ENCODE data around the gene SMAD6. TPM values are rescaled to one million over a fixed set of nuclear protein-coding genes. Genes with fewer than 3 reads are reported as not detected.

Gene SMAD6
- total RNA-seq, 1 experiment from 2014 or later, result 8.9 TPM

DNA sequence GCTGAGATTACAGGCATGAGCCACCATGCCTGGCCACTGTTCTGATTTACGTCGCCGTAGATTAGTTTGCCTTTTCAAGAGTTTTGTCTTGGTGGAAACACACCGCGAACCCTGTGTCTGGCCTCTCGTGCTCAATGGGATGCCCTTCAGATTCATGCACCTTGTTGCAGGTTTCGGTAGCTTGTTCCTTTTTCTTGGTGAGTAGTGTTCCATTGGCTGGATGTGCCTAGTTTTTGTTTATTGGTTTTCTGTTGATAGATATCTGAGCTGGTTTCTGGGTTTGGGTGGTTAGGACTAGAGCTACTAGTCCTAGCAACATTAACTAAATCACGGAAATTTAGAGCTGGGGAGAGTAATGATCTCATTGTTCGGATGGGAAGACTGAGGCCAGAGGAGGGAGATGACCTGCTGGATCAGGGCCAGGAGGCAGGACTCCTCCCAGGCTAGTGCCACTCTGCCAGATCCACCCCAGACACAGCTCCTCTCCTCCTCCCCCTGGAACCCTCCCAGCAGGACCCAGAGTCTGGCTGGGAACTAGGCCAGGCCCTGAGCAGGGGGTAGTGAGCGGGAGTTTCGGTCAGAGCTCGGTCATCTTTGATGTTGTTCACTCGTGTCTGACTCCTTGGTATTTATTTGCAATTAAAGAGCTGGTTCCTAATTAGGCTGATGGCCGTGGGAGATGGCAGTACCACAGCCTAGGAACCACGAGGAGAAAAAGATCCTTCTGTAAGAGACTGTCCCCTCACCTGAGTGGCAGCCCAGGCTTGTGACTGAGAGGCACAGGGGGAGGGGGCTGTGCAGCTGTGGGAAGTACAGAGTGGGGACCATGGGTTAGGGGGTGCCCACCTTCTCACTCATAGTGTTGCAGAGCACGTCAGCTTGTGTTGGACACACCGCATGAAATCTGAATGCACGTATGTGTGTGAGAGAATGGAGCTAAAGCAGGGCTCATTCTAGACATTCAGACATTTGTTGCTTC, 73.4 kb downstream of the SMAD6 start:
- CTCF ChIA-PET, result interaction anchor here (1.4 to 2.8 kb wide), 4 partner anchors 14 to 157 kb away, joined by 4 to 15 read pairs (median 4); no protein-coding TSS in a partner anchor
- POLR2A ChIA-PET, result no interaction called here
- intact Hi-C loops (cut with micrococcal nuclease; ENCODE audit: unreplicated experiment), result loop anchor here (2.0 kb wide), 1 partner anchor 67 kb away; no protein-coding TSS in a partner anchor
- BruUV-seq (replicated peaks), result no TSS peak
- no peaks in the 10 kb centered on the region for H3K9me3 ChIP-seq
- H3K4me3 ChIP-seq (ENCODE audit: low read depth, low read length), result no peak overlapping the region
- Mint-ChIP-seq H3K9me3 (ENCODE audit: unreplicated experiment) (no peaks in the 10 kb centered on the region), H3K4me3 (ENCODE audit: unreplicated experiment) (no peak overlapping the region), H3K27me3 (ENCODE audit: insufficient read depth, unreplicated experiment) (no peaks in the 10 kb centered on the region), H3K36me3 (ENCODE audit: insufficient read depth, unreplicated experiment) (no peaks in the 10 kb centered on the region), H3K4me1 (ENCODE audit: low read depth, unreplicated experiment) (peaks cover 32% of the 10 kb centered on the region), H3K27ac (ENCODE audit: unreplicated experiment) (peak overlapping the region; percentile 95)
- H3K4me1 ChIP-seq, result peaks cover 63% of the 10 kb centered on the region
- TF ChIP-seq CTCF (IDR thresholded peaks at IDR 0.05; ENCODE audit: insufficient read depth in 1 of 2, low read depth in 1 of 2, low read length in 1 of 2, severe bottlenecking in 1 of 2, unreplicated experiment in 1 of 2), result no peak
- no peak for DNase-seq
- no peaks in the 10 kb centered on the region for H3K36me3 ChIP-seq (ENCODE audit: control insufficient read depth, insufficient read depth, low read length)
- H3K27me3 ChIP-seq (replicated peaks; ENCODE audit: control insufficient read depth, insufficient read depth, low read length), result no peaks in the 10 kb centered on the region

- Mint-ChIP-seq H3K36me3 (ENCODE audit: insufficient read depth, unreplicated experiment) (no peaks in the 10 kb centered on the region), H3K9me3 (ENCODE audit: unreplicated experiment) (no peaks in the 10 kb centered on the region), H3K4me1 (ENCODE audit: low read depth, unreplicated experiment) (peaks cover 20% of the 10 kb centered on the region), H3K4me3 (ENCODE audit: unreplicated experiment) (no peak overlapping the region), H3K27me3 (ENCODE audit: insufficient read depth, unreplicated experiment) (no peaks in the 10 kb centered on the region), H3K27ac (ENCODE audit: unreplicated experiment) (no peak overlapping the region)
- intact Hi-C loops (cut with micrococcal nuclease; ENCODE audit: unreplicated experiment), result no loop called here
- Histone ChIP-seq H3K9me3 (no peaks in the 10 kb centered on the region), H3K4me1 (peaks cover 49% of the 10 kb centered on the region), H3K4me3 (ENCODE audit: low read depth, low read length) (no peak overlapping the region), H3K36me3 (ENCODE audit: control insufficient read depth, insufficient read depth, low read length) (no peaks in the 10 kb centered on the region), H3K27me3 (replicated peaks; ENCODE audit: control insufficient read depth, insufficient read depth, low read length) (no peaks in the 10 kb centered on the region)
- BruUV-seq (replicated peaks), result no TSS peak
- ChIA-PET POLR2A (no interaction called here), CTCF (interaction anchor here (0.6 kb wide), 1 partner anchor 77 kb away, joined by 4 read pairs; no protein-coding TSS in a partner anchor)
- no peak for DNase-seq
- no peak for TF ChIP-seq CTCF (IDR thresholded peaks at IDR 0.05; ENCODE audit: insufficient read depth in 1 of 2, low read depth in 1 of 2, low read length in 1 of 2, severe bottlenecking in 1 of 2, unreplicated experiment in 1 of 2)
These were observed 75.0 kb downstream of the SMAD6 start for GRCh38 chr15:66777054-66777453.

DNA sequence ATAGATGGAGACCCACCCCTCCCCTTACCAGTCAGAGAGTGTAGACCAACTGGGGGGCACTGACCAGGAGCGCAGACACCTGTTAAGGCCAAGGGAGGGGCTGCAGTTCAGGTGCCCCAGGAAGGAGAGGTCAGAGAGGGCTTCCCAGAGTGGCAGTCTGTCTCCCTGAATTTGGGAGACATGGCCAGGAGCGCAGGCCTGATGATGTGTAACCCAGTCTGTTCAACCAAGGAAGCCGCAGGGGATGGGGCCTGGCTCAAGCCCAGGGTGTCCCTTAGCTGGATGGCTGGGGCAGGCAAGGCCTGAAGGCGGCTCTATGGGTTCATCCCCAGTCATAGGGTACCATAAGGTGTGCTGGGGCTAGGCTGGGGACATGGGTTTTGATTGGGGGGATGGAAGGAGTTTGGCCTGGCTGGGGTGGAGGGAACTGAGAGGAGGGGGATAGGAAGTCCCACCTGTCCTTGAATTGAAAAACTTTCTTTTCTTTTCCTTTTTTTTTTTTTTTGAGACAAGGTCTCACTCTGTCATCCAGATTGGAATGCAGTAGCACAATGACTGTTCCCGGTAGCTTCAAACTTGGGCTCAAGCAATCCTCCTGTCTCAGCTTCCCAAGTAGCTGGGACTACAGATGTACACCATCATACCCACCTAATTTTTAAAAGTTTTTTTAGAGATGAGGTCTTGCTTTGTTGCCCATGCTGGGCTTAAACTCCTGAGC, 75.7 kb downstream of the SMAD6 start:
- DNase-seq, result no peak
- Histone ChIP-seq H3K4me1 (peaks cover 42% of the 10 kb centered on the region), H3K4me3 (ENCODE audit: low read depth, low read length) (no peak overlapping the region), H3K36me3 (ENCODE audit: control insufficient read depth, insufficient read depth, low read length) (no peaks in the 10 kb centered on the region), H3K9me3 (no peaks in the 10 kb centered on the region), H3K27me3 (replicated peaks; ENCODE audit: control insufficient read depth, insufficient read depth, low read length) (no peaks in the 10 kb centered on the region)
- no peak for TF ChIP-seq CTCF (IDR thresholded peaks at IDR 0.05; ENCODE audit: insufficient read depth in 1 of 2, low read depth in 1 of 2, low read length in 1 of 2, severe bottlenecking in 1 of 2, unreplicated experiment in 1 of 2)
- Mint-ChIP-seq H3K9me3 (ENCODE audit: unreplicated experiment) (no peaks in the 10 kb centered on the region), H3K27ac (ENCODE audit: unreplicated experiment) (peak overlapping the region; percentile 30), H3K36me3 (ENCODE audit: insufficient read depth, unreplicated experiment) (no peaks in the 10 kb centered on the region), H3K4me3 (ENCODE audit: unreplicated experiment) (no peak overlapping the region), H3K27me3 (ENCODE audit: insufficient read depth, unreplicated experiment) (no peaks in the 10 kb centered on the region), H3K4me1 (ENCODE audit: low read depth, unreplicated experiment) (peaks cover 17% of the 10 kb centered on the region)
- BruUV-seq (replicated peaks), result no TSS peak
- POLR2A ChIA-PET, result no interaction called here
- intact Hi-C loops (cut with micrococcal nuclease; ENCODE audit: unreplicated experiment), result no loop called here
- CTCF ChIA-PET, result interaction anchor here (0.6 kb wide), 1 partner anchor 76 kb away, joined by 4 read pairs; no protein-coding TSS in a partner anchor

All from Caco-2 (cell line).